SK-N-SH treated with all-trans-retinoic acid at 6 μM for 48 hours (cell line): ENCODE data around the gene SCAMP5.

Experiments
- ATAC-seq: fragments of 200-7000 bp; cut with Tn5 transposase; 3 replicates; pipeline ENCODE4 v1.9.1; 2020; ENCODE audit warnings: mild to moderate bottlenecking, moderate library complexity
- ARNTL ChIP-seq: fragments of 450-650 bp; formaldehyde crosslinking; IDR thresholded peaks from 2 replicates; pipeline ENCODE4 v1.5.0; 2020; ENCODE audit warnings: low read depth, mild to moderate bottlenecking, moderate library complexity, borderline replicate concordance
- BACH2 ChIP-seq: fragments of 250-450 bp; sonication (Bioruptor Pico); IDR thresholded peaks from 2 replicates; pipeline ENCODE4 v1.9.0; 2021; ENCODE audit warnings: mild to moderate bottlenecking, borderline replicate concordance
- CREB5 ChIP-seq: fragments of 250-450 bp; sonication (Bioruptor Pico); IDR thresholded peaks from 2 replicates; pipeline ENCODE4 v1.5.1; 2020; ENCODE audit warnings: low read depth, mild to moderate bottlenecking, moderate library complexity
- CSDC2 ChIP-seq: fragments of 250-450 bp; sonication (Bioruptor Pico); IDR thresholded peaks from 2 replicates; pipeline ENCODE4 v1.5.0; 2020; ENCODE audit warnings: mild to moderate bottlenecking, moderate library complexity
- CSRNP3 ChIP-seq: fragments of 250-450 bp; sonication (Bioruptor Pico); IDR thresholded peaks from 2 replicates; pipeline ENCODE4 v1.5.1; 2021; ENCODE audit warnings: mild to moderate bottlenecking, moderate library complexity
- ESRRG ChIP-seq: fragments of 250-450 bp; sonication (Bioruptor Pico); IDR thresholded peaks from 2 replicates; pipeline ENCODE4 v1.6.1; 2021; ENCODE audit warnings: mild to moderate bottlenecking
- GLIS3 ChIP-seq: fragments of 250-450 bp; sonication (Bioruptor Pico); IDR thresholded peaks from 2 replicates; pipeline ENCODE4 v1.5.0; 2020; ENCODE audit warnings: mild to moderate bottlenecking, moderate library complexity
- ISL1 ChIP-seq: fragments of 250-450 bp; sonication (Bioruptor Pico); IDR thresholded peaks from 2 replicates; pipeline ENCODE4 v2.1.2; 2022; ENCODE audit warnings: mild to moderate bottlenecking, moderate library complexity
- OSR1 ChIP-seq: fragments of 250-450 bp; sonication (Bioruptor Pico); IDR thresholded peaks from 2 replicates; pipeline ENCODE4 v1.8.0; 2022; ENCODE audit warnings: moderate library complexity, mild to moderate bottlenecking, inconsistent platforms
- PPARA ChIP-seq: fragments of 250-450 bp; sonication (Bioruptor Pico); IDR thresholded peaks from 2 replicates; pipeline ENCODE4 v1.5.0; 2020; ENCODE audit warnings: mild to moderate bottlenecking, borderline replicate concordance
- RARB ChIP-seq: fragments of 250-450 bp; sonication (Bioruptor Pico); IDR thresholded peaks from 2 replicates; pipeline ENCODE4 v1.8.0; 2021; ENCODE audit warnings: mild to moderate bottlenecking, moderate library complexity
- SNAI2 ChIP-seq: fragments of 250-450 bp; sonication (Bioruptor Pico); IDR thresholded peaks from 2 replicates; pipeline ENCODE4 v1.5.0; 2020; ENCODE audit warnings: mild to moderate bottlenecking, moderate library complexity
- TCF4 ChIP-seq: fragments of 250-450 bp; sonication (Bioruptor Pico); IDR thresholded peaks from 2 replicates; pipeline ENCODE4 v1.8.0; 2021; ENCODE audit warnings: mild to moderate bottlenecking, moderate library complexity, borderline replicate concordance
- ZC3H10 ChIP-seq: fragments of 250-450 bp; sonication (Bioruptor Pico); IDR thresholded peaks from 2 replicates; pipeline ENCODE4 v1.5.1; 2021; ENCODE audit warnings: mild to moderate bottlenecking, moderate library complexity
- ZFP3 ChIP-seq: fragments of 250-450 bp; sonication (Bioruptor Pico); IDR thresholded peaks from 2 replicates; pipeline ENCODE4 v1.5.0; 2020; ENCODE audit warnings: mild to moderate bottlenecking, moderate library complexity
- ZFP30 ChIP-seq: fragments of 450-650 bp; formaldehyde crosslinking; IDR thresholded peaks from 2 replicates; pipeline ENCODE4 v1.5.0; 2022; ENCODE audit warnings: mild to moderate bottlenecking, moderate library complexity
- ZNF565 ChIP-seq: fragments of 450-650 bp; formaldehyde crosslinking; conservative IDR thresholded peaks from 2 replicates; pipeline ENCODE4 v1.5.0; 2020; ENCODE audit warnings: low read depth, mild to moderate bottlenecking, moderate library complexity
- ZNF70 ChIP-seq: fragments of 450-650 bp; formaldehyde crosslinking; IDR thresholded peaks from 2 replicates; pipeline ENCODE4 v1.5.0; 2020; ENCODE audit warnings: mild to moderate bottlenecking, moderate library complexity
- ZNF8 ChIP-seq: fragments of 450-650 bp; formaldehyde crosslinking; IDR thresholded peaks from 2 replicates; pipeline ENCODE4 v1.5.0; 2020; ENCODE audit warnings: mild to moderate bottlenecking, moderate library complexity
- TF ChIP-seq, protein P1 (sequence below): fragments of 250-450 bp; sonication (Bioruptor Pico); IDR thresholded peaks from 2 replicates; pipeline ENCODE4 v1.8.0; 2020; ENCODE audit warnings: mild to moderate bottlenecking, moderate library complexity, borderline replicate concordance
- TF ChIP-seq, protein P2 (sequence below): fragments of 250-450 bp; sonication (Bioruptor Pico); IDR thresholded peaks from 2 replicates; pipeline ENCODE4 v1.5.0; 2020; ENCODE audit warnings: mild to moderate bottlenecking, moderate library complexity

Gene SCAMP5

DNA sequence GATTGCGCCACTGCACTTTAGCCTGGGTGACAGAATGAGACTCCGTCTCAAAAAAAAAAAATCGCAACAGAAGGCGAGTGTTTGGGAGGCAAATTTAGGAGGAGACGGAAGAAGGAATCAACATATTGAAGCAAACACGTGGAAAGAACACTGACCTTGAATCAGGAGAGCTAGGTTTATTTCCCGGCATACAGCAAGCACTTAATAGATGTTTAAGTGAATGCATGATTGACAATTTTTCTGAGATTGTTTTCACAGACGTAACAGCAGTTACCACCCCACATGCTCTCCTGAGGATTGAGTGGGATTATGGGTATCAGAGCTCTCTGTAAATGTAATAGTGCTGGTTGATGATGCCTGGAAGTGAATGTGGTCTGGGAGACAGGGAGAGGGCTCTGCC lies 33.1 kb upstream of the SCAMP5 start:
- no peak for ATAC-seq
- no peak for TF ChIP-seq CSDC2 (CRISPR knock-in tag)
- TF ChIP-seq, all 23 proteins: peak for 0

- TF ChIP-seq ZFP3 (no peak), TCF4 (CRISPR knock-in tag) (no peak), ZNF70 (CRISPR knock-in tag) (no peak), ZC3H10 (CRISPR knock-in tag) (no peak), BACH2 (CRISPR knock-in tag) (no peak), CSDC2 (CRISPR knock-in tag) (no peak), CSRNP3 (CRISPR knock-in tag) (no peak), SNAI2 (CRISPR knock-in tag) (no peak), ZFP30 (CRISPR knock-in tag) (no peak), ESRRG (CRISPR knock-in tag) (no peak), ZNF565 (no peak), GLIS3 (CRISPR knock-in tag) (no peak), ISL1 (CRISPR knock-in tag) (no peak)
- TF ChIP-seq, protein P1, sequence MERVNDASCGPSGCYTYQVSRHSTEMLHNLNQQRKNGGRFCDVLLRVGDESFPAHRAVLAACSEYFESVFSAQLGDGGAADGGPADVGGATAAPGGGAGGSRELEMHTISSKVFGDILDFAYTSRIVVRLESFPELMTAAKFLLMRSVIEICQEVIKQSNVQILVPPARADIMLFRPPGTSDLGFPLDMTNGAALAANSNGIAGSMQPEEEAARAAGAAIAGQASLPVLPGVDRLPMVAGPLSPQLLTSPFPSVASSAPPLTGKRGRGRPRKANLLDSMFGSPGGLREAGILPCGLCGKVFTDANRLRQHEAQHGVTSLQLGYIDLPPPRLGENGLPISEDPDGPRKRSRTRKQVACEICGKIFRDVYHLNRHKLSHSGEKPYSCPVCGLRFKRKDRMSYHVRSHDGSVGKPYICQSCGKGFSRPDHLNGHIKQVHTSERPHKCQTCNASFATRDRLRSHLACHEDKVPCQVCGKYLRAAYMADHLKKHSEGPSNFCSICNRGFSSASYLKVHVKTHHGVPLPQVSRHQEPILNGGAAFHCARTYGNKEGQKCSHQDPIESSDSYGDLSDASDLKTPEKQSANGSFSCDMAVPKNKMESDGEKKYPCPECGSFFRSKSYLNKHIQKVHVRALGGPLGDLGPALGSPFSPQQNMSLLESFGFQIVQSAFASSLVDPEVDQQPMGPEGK (CRISPR knock-in tag), result no peak
- TF ChIP-seq, protein P2, sequence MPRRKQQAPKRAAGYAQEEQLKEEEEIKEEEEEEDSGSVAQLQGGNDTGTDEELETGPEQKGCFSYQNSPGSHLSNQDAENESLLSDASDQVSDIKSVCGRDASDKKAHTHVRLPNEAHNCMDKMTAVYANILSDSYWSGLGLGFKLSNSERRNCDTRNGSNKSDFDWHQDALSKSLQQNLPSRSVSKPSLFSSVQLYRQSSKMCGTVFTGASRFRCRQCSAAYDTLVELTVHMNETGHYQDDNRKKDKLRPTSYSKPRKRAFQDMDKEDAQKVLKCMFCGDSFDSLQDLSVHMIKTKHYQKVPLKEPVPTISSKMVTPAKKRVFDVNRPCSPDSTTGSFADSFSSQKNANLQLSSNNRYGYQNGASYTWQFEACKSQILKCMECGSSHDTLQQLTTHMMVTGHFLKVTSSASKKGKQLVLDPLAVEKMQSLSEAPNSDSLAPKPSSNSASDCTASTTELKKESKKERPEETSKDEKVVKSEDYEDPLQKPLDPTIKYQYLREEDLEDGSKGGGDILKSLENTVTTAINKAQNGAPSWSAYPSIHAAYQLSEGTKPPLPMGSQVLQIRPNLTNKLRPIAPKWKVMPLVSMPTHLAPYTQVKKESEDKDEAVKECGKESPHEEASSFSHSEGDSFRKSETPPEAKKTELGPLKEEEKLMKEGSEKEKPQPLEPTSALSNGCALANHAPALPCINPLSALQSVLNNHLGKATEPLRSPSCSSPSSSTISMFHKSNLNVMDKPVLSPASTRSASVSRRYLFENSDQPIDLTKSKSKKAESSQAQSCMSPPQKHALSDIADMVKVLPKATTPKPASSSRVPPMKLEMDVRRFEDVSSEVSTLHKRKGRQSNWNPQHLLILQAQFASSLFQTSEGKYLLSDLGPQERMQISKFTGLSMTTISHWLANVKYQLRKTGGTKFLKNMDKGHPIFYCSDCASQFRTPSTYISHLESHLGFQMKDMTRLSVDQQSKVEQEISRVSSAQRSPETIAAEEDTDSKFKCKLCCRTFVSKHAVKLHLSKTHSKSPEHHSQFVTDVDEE, result no peak
- no peak for ATAC-seq
These were observed 32.7 kb upstream of the SCAMP5 start for GRCh38 chr15:74962671-74963070.

- ATAC-seq, result no peak
- TF ChIP-seq CSRNP3 (CRISPR knock-in tag) (no peak), PPARA (CRISPR knock-in tag) (no peak), ZNF8 (CRISPR knock-in tag) (no peak), OSR1 (CRISPR knock-in tag) (no peak), TCF4 (CRISPR knock-in tag) (no peak), CSDC2 (CRISPR knock-in tag) (no peak), RARB (CRISPR knock-in tag) (no peak), ZNF70 (CRISPR knock-in tag) (no peak), CREB5 (CRISPR knock-in tag) (no peak), GLIS3 (CRISPR knock-in tag) (no peak), ARNTL (CRISPR knock-in tag) (no peak), ZNF565 (no peak), ISL1 (CRISPR knock-in tag) (no peak)
- TF ChIP-seq, protein P2, result no peak
- TF ChIP-seq, all 23 proteins: peak for 0
These were observed 32.1 kb upstream of the SCAMP5 start for GRCh38 chr15:74963213-74963612.
